ENCODE measurements around the gene LRRC27. TPM values are rescaled to one million over a fixed set of nuclear protein-coding genes. Genes with fewer than 3 reads are reported as not detected.
"Not testable (repeated sequence)": the region's sequence is repeated elsewhere in the genome, so short reads cannot be mapped to it uniquely, and the experiment has no call there.

Gene LRRC27
- polyA plus RNA-seq, 2 of the 4 experiments (the other 2 are of a cell fraction) = 6.5 to 6.9 TPM

- Histone ChIP-seq H3K4me1 (peaks cover 27% of the 10 kb centered on the region), H3K27ac (no peak overlapping the region), H3K4me3 (no peak overlapping the region), H3K4me2 (no peak overlapping the region), H3K9me3 (0 out of 3 replicates have a peak, but pooled peaks cover 8% of the 10 kb centered on the region)
- CTCF ChIA-PET = interaction anchor here (1.9 kb wide), 1 partner anchor 39 kb away, joined by 5 read pairs; no protein-coding TSS in a partner anchor
- no peak for DNase-seq (ENCODE audit: low read depth in 1 of 2, low spot score in 1 of 2)
- no peak for ATAC-seq
- TF ChIP-seq CHD4 (IDR thresholded peaks at IDR 0.05; ENCODE audit: borderline replicate concordance) (no peak), BHLHE40 (IDR thresholded peaks at IDR 0.05; ENCODE audit: low read depth, low read length) (no peak), PBX3 (IDR thresholded peaks at IDR 0.05) (no peak), E2F6 (IDR thresholded peaks at IDR 0.05; ENCODE audit: borderline replicate concordance, low read depth) (no peak), USF2 (IDR thresholded peaks at IDR 0.05) (no peak), CBX8 (IDR thresholded peaks at IDR 0.05) (no peak), SREBF2 (IDR thresholded peaks at IDR 0.05) (no peak), TFCP2L1 (CRISPR knock-in tag; IDR thresholded peaks at IDR 0.05) (no peak), NR3C1 (IDR thresholded peaks at IDR 0.05) (no peak), MAFK (IDR thresholded peaks at IDR 0.05; ENCODE audit: partially characterized antibody) (no peak), CHD2 (IDR thresholded peaks at IDR 0.05; ENCODE audit: low read length, partially characterized antibody) (no peak), ELK1 (IDR thresholded peaks at IDR 0.05; ENCODE audit: low read depth, low read length) (no peak), FOSB (CRISPR knock-in tag; IDR thresholded peaks at IDR 0.05) (no peak), EHF (CRISPR knock-in tag; IDR thresholded peaks at IDR 0.05) (no peak), ESRRA (IDR thresholded peaks at IDR 0.05; ENCODE audit: borderline replicate concordance, low read length) (no peak)
- FAIRE-seq = peak; percentile 73
- 93% methylated on average over 4 of the region's 4 CpGs for WGBS (ENCODE audit: missing lambda C conversion rate)
- POLR2A ChIA-PET = no interaction called here
These were observed 17.7 kb upstream of the LRRC27 start for GRCh38 chr10:132314336-132314735.

GRCh38 chr10:132314881-132315280 is 17.1 kb upstream of the LRRC27 start:
- H3K9me3 ChIP-seq; ATAC-seq; H3K4me3 ChIP-seq; H3K4me2 ChIP-seq; POLR2A ChIA-PET; DNase-seq (ENCODE audit: low read depth in 1 of 2, low spot score in 1 of 2); FAIRE-seq; H3K27ac ChIP-seq: not testable (repeated sequence)
- CTCF ChIA-PET = interaction anchor here (0.9 to 1.9 kb wide), 2 partner anchors 37 to 38 kb away, joined by 3 to 5 read pairs; no protein-coding TSS in a partner anchor
- peaks cover 30% of the 10 kb centered on the region for H3K4me1 ChIP-seq
- 92% methylated on average over 8 of the region's 8 CpGs for WGBS (ENCODE audit: missing lambda C conversion rate)

- TF ChIP-seq NFE2L2 (conservative IDR thresholded peaks at IDR 0.05; ENCODE audit: low read length) (no peak), HOXB13 (CRISPR knock-in tag; IDR thresholded peaks at IDR 0.05; ENCODE audit: low read depth) (no peak), CHD4 (IDR thresholded peaks at IDR 0.05; ENCODE audit: borderline replicate concordance) (no peak), ELK1 (IDR thresholded peaks at IDR 0.05; ENCODE audit: low read depth, low read length) (no peak), FOSL2 (IDR thresholded peaks at IDR 0.05) (no peak), FOSL2 (CRISPR knock-in tag; IDR thresholded peaks at IDR 0.05) (no peak), HES2 (IDR thresholded peaks at IDR 0.05) (no peak), KDM5A (IDR thresholded peaks at IDR 0.05) (no peak), FOSB (CRISPR knock-in tag; IDR thresholded peaks at IDR 0.05) (no peak), BCL3 (IDR thresholded peaks at IDR 0.05) (no peak), JUN (IDR thresholded peaks at IDR 0.05) (no peak), TFCP2L1 (CRISPR knock-in tag; IDR thresholded peaks at IDR 0.05) (no peak), USF2 (IDR thresholded peaks at IDR 0.05) (no peak)
- FAIRE-seq (no peak), ATAC-seq (no peak), DNase-seq (ENCODE audit: low read depth in 1 of 2, low spot score in 1 of 2) (no peak)
- POLR2A ChIA-PET = no interaction called here
- H3K4me1 ChIP-seq = peaks cover 37% of the 10 kb centered on the region
- CTCF ChIA-PET = no interaction called here
- no peak overlapping the region for H3K4me2 ChIP-seq
- peak overlapping the region in 1 of 2 experiments; percentile 59; a peak in 3 of 6 replicates for H3K27ac ChIP-seq
- 82% methylated on average over 5 of the region's 5 CpGs for WGBS (ENCODE audit: missing lambda C conversion rate)
- no peak overlapping the region for H3K4me3 ChIP-seq
- 0 out of 3 replicates have a peak, but pooled peaks cover 8% of the 10 kb centered on the region for H3K9me3 ChIP-seq
These were observed 15.9 kb upstream of the LRRC27 start for GRCh38 chr10:132316133-132316532.

- H3K4me3 ChIP-seq; DNase-seq (ENCODE audit: low read depth in 1 of 2, low spot score in 1 of 2); POLR2A ChIA-PET; CTCF ChIA-PET; H3K4me2 ChIP-seq; H3K9me3 ChIP-seq; FAIRE-seq; ATAC-seq: not testable (repeated sequence)
- Histone ChIP-seq H3K4me1 (peaks cover 44% of the 10 kb centered on the region), H3K27ac (peak overlapping the region; percentile 8 to 95; a peak in 4 of 6 replicates)
- 92% methylated on average over 6 of the region's 6 CpGs for WGBS (ENCODE audit: missing lambda C conversion rate)
These were observed 14.5 kb upstream of the LRRC27 start for GRCh38 chr10:132317477-132317876.
